ENCODE measurements around the gene SH3PXD2A. TPM values are rescaled to one million over a fixed set of nuclear protein-coding genes. Genes with fewer than 3 reads are reported as not detected.

The SH3PXD2A gene
- total and polyA plus RNA-seq, 2 of the 4 experiments (the other 2 are of a cell fraction): 6.3 to 23.0 TPM

DNA sequence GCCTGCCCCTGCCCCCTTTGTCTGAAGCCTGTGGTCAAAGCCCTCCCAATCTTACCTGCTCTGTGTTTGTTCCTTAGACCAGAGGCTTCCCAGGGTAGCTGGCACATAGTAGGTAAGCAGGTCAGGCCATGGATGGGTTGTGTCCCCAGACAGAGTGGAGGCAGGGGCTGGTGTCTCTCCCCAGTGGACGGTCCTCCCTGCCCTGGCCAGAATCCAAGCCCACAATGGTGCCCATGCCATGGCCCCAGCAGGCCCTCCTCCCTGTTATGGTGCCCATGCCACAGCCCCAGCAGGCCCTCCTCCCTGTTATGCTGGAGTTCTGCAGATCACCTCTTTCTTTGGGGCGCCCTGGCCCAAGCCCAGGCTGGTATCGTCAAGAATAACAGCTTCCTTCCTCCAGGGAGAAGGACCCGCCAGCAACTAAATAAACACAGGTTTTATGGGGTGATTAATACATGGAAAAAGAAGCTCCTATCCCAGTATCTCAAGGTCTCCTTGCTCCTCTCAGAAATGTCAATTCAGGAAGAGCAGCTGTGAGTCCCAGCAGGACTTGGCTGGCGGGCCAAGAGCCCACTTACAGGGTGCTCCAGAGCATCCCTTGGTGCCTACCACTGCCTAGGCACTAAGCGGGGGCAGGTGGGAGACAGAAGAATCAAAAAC is 279.8 kb downstream of the SH3PXD2A start:
- H4K8ac ChIP-seq (ENCODE audit: low read depth in 2 of 2, low read length in 2 of 2): no peak overlapping the region
- H2BK20ac ChIP-seq (ENCODE audit: low read depth, low read length): no peak overlapping the region
- dilution Hi-C loops (cut with HindIII; ENCODE audit: low sequenced_read_pairs, unreplicated experiment) (no loop called here), intact Hi-C loops (cut with micrococcal nuclease) (no loop called here), in situ Hi-C loops (cut with MboI; ENCODE audit: low sequenced_read_pairs) (no loop called here)
- ChIA-PET POLR2A (ENCODE audit: unreplicated experiment) (no interaction called here), CTCF (no interaction called here)
- H3K4me2 ChIP-seq (ENCODE audit: low read depth, low read length): no peak overlapping the region
- peaks cover 85% of the 10 kb centered on the region for H3K27me3 ChIP-seq (ENCODE audit: control insufficient read depth, insufficient read depth, low read length)
- H3K27ac ChIP-seq (ENCODE audit: insufficient read depth, low read length): no peak overlapping the region
- H2AK9ac ChIP-seq (replicated peaks; ENCODE audit: low read depth, low read length, poor library complexity): no peak overlapping the region
- no peaks in the 10 kb centered on the region for H3K36me3 ChIP-seq (ENCODE audit: control insufficient read depth, insufficient read depth, low read length)
- no peak overlapping the region for H2BK15ac ChIP-seq (ENCODE audit: low read depth, low read length)
- no peak overlapping the region for H2AK5ac ChIP-seq (ENCODE audit: low read depth, low read length)
- ATAC-seq (ENCODE audit: low read depth) (no peak), DNase-seq (no peak)
- no peak overlapping the region for H3K23ac ChIP-seq (ENCODE audit: low read depth, low read length)
- H4K5ac ChIP-seq (ENCODE audit: low read depth, low read length): no peak overlapping the region
- no TSS peak for BruUV-seq (replicated peaks)
- H3K9ac ChIP-seq (ENCODE audit: low read depth, low read length): no peak overlapping the region
- H3K4ac ChIP-seq (ENCODE audit: low read depth, low read length): no peak overlapping the region
- H2AFZ ChIP-seq (replicated peaks; ENCODE audit: low read length, poor library complexity): no peak overlapping the region
- H4K20me1 ChIP-seq (ENCODE audit: insufficient read depth, low read length): 0 out of 2 replicates have a peak, but pooled peaks cover 3% of the 10 kb centered on the region
- H3K4me3 ChIP-seq (ENCODE audit: insufficient read depth, low read depth, low read length): no peak overlapping the region
- no peaks in the 10 kb centered on the region for H3K9me3 ChIP-seq (ENCODE audit: control insufficient read depth, insufficient read depth, low read length)
- H2BK5ac ChIP-seq (ENCODE audit: low read depth, low read length, poor library complexity, severe bottlenecking): no peak overlapping the region
- no peak overlapping the region for H4K91ac ChIP-seq (ENCODE audit: insufficient read depth, low read depth, low read length)
- H3K18ac ChIP-seq (ENCODE audit: low read depth, low read length): no peak overlapping the region
- H3K56ac ChIP-seq (ENCODE audit: extremely low read depth, insufficient read depth, low read length): no peak overlapping the region
- H3K4me1 ChIP-seq (ENCODE audit: control insufficient read depth, insufficient read depth, low read length): peaks cover 5% of the 10 kb centered on the region; the same call in 1 of the 2 replicates
- H3K14ac ChIP-seq (replicated peaks; ENCODE audit: low read depth, low read length): no peak overlapping the region
- TF ChIP-seq MXI1 (IDR thresholded peaks at IDR 0.05; ENCODE audit: borderline replicate concordance, low read depth, low read length): no peak
- TF ChIP-seq CHD1 (IDR thresholded peaks at IDR 0.05; ENCODE audit: low read depth, low read length): no peak
- TF ChIP-seq NFE2L2 (IDR thresholded peaks at IDR 0.05; ENCODE audit: low read depth, low read length): no peak
- TF ChIP-seq, protein P1, sequence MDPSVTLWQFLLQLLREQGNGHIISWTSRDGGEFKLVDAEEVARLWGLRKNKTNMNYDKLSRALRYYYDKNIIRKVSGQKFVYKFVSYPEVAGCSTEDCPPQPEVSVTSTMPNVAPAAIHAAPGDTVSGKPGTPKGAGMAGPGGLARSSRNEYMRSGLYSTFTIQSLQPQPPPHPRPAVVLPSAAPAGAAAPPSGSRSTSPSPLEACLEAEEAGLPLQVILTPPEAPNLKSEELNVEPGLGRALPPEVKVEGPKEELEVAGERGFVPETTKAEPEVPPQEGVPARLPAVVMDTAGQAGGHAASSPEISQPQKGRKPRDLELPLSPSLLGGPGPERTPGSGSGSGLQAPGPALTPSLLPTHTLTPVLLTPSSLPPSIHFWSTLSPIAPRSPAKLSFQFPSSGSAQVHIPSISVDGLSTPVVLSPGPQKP (IDR thresholded peaks at IDR 0.05; ENCODE audit: borderline replicate concordance, low read depth, low read length): no peak
- TF ChIP-seq, protein P2, sequence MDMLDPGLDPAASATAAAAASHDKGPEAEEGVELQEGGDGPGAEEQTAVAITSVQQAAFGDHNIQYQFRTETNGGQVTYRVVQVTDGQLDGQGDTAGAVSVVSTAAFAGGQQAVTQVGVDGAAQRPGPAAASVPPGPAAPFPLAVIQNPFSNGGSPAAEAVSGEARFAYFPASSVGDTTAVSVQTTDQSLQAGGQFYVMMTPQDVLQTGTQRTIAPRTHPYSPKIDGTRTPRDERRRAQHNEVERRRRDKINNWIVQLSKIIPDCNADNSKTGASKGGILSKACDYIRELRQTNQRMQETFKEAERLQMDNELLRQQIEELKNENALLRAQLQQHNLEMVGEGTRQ (IDR thresholded peaks at IDR 0.05; ENCODE audit: low read depth, low read length): no peak
- TF ChIP-seq MAFK (IDR thresholded peaks at IDR 0.05; ENCODE audit: low read depth, low read length): no peak
- no peak for TF ChIP-seq CEBPB (IDR thresholded peaks at IDR 0.05; ENCODE audit: low read depth, low read length)
- TF ChIP-seq BHLHE40 (IDR thresholded peaks at IDR 0.05; ENCODE audit: low read depth, low read length): no peak
- no peak for TF ChIP-seq RFX5 (IDR thresholded peaks at IDR 0.05; ENCODE audit: low read depth, low read length)
- no peak for TF ChIP-seq POLR2A (IDR thresholded peaks at IDR 0.05; ENCODE audit: low read depth, low read length)
- TF ChIP-seq SMC3 (IDR thresholded peaks at IDR 0.05; ENCODE audit: low read depth, low read length): no peak
- TF ChIP-seq RAD21 (IDR thresholded peaks at IDR 0.05; ENCODE audit: low read length): no peak
- no peak for TF ChIP-seq FOS (IDR thresholded peaks at IDR 0.05; ENCODE audit: low read depth, low read length)
- TF ChIP-seq, protein P3, sequence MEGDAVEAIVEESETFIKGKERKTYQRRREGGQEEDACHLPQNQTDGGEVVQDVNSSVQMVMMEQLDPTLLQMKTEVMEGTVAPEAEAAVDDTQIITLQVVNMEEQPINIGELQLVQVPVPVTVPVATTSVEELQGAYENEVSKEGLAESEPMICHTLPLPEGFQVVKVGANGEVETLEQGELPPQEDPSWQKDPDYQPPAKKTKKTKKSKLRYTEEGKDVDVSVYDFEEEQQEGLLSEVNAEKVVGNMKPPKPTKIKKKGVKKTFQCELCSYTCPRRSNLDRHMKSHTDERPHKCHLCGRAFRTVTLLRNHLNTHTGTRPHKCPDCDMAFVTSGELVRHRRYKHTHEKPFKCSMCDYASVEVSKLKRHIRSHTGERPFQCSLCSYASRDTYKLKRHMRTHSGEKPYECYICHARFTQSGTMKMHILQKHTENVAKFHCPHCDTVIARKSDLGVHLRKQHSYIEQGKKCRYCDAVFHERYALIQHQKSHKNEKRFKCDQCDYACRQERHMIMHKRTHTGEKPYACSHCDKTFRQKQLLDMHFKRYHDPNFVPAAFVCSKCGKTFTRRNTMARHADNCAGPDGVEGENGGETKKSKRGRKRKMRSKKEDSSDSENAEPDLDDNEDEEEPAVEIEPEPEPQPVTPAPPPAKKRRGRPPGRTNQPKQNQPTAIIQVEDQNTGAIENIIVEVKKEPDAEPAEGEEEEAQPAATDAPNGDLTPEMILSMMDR (conservative IDR thresholded peaks at IDR 0.05; ENCODE audit: low read depth, low read length): no peak
- no peak for TF ChIP-seq MAZ (IDR thresholded peaks at IDR 0.05; ENCODE audit: borderline replicate concordance, low read depth, low read length)
- H2BK120ac ChIP-seq (ENCODE audit: low read depth, low read length): no peak overlapping the region
- 20% methylated on average over 1 of the region's 6 CpGs; no CpG with 5 or more reads in 1 of the 2 experiments for WGBS, 2 experiments (ENCODE audit: extremely low coverage in 2 of 2, insufficient read length in 1 of 2)
- H3K9me1 ChIP-seq (ENCODE audit: insufficient read depth, low read length): no peaks in the 10 kb centered on the region
- H3K79me1 ChIP-seq (ENCODE audit: low read depth in 1 of 2, low read length in 2 of 2): no peaks in the 10 kb centered on the region
